Neural cell (in vitro differentiated cells): ENCODE measurements around the gene MYRF.

Experiments
- CTCF ChIP-seq: fragments of 450-650 bp; IDR thresholded peaks from 2 replicates; pipeline ENCODE4 v1.5.1; 2014; ENCODE audit warnings: antibody characterized with exemption, mild to moderate bottlenecking, moderate library complexity; ENCODE audit not compliant: poor library complexity, severe bottlenecking
- EZH2 ChIP-seq: fragments of 200-600, 300-800 bp; shearing (Covaris generic), sonication (generic); IDR thresholded peaks from 2 replicates; pipeline ENCODE4 v1.6.1; 2014; ENCODE audit warnings: antibody characterized with exemption, low read length, borderline replicate concordance, mild to moderate bottlenecking; ENCODE audit not compliant: insufficient read depth, poor library complexity, severe bottlenecking
- POLR2AphosphoS5 ChIP-seq: IDR thresholded peaks from 2 replicates; pipeline ENCODE4 v1.6.1; 2012
- RAD21 ChIP-seq: fragments of 450-650 bp; conservative IDR thresholded peaks from 2 replicates; pipeline ENCODE4 v1.6.1; 2014; ENCODE audit warnings: antibody characterized with exemption, mild to moderate bottlenecking, moderate library complexity
- REST ChIP-seq: IDR thresholded peaks from 2 replicates; pipeline ENCODE4 v1.6.1; 2012; ENCODE audit warnings: borderline replicate concordance
- TAF1 ChIP-seq: IDR thresholded peaks from 2 replicates; pipeline ENCODE4 v1.6.1; 2012; ENCODE audit warnings: low read depth

GRCh38 chr11:61718621-61719302 is 33.7 kb upstream of the MYRF start:
- TF ChIP-seq CTCF, result peak; percentile 19
- no peak for TF ChIP-seq EZH2
- TF ChIP-seq REST, result no peak
- peak; percentile 72 for TF ChIP-seq POLR2AphosphoS5
- peak; percentile 9 for TF ChIP-seq RAD21
- no peak for TF ChIP-seq TAF1
